ENCODE measurements around the gene MPRIP.

The MPRIP gene

DNA sequence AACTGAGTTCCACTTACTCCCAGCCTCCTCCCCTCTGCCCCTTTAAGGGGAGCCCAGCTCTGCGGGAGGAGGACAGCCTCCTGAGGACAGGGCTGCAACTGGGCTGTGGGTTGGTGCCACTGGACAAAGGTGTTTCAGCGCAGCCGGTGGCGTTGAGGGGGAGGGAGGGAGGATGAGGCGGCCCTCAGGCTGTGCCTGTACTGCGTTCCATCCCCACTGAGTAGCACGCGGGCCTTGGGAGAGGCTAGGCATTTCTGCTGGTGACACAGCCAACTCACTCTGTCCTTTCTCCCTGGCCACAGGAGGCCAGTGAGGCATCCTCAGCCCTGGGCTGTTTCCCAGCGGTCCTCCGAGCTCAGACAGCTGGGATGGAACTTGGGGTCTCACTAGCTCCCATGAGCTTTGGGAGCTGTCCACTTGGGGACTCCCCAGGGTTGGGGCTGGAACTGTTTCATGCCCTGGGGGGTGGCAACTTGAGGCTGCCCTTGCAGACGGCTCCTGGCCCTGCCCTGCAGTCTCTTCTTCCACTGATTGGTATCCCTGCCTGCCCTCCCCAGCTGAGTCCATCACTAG lies 70.5 kb downstream of the MPRIP start:
- no peaks in the 10 kb centered on the region for H3K36me3 ChIP-seq (ENCODE audit: control insufficient read depth, insufficient read depth, low read length)
- TF ChIP-seq, protein P1, sequence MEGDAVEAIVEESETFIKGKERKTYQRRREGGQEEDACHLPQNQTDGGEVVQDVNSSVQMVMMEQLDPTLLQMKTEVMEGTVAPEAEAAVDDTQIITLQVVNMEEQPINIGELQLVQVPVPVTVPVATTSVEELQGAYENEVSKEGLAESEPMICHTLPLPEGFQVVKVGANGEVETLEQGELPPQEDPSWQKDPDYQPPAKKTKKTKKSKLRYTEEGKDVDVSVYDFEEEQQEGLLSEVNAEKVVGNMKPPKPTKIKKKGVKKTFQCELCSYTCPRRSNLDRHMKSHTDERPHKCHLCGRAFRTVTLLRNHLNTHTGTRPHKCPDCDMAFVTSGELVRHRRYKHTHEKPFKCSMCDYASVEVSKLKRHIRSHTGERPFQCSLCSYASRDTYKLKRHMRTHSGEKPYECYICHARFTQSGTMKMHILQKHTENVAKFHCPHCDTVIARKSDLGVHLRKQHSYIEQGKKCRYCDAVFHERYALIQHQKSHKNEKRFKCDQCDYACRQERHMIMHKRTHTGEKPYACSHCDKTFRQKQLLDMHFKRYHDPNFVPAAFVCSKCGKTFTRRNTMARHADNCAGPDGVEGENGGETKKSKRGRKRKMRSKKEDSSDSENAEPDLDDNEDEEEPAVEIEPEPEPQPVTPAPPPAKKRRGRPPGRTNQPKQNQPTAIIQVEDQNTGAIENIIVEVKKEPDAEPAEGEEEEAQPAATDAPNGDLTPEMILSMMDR (IDR thresholded peaks at IDR 0.05), result no peak
- H3K9me3 ChIP-seq (ENCODE audit: control insufficient read depth, low read length), result no peaks in the 10 kb centered on the region
- no peak overlapping the region for H2AFZ ChIP-seq
- H3K4me2 ChIP-seq (ENCODE audit: low read length), result no peak overlapping the region
- H3K4me3 ChIP-seq (ENCODE audit: low read depth, low read length), result no peak overlapping the region
- no peak overlapping the region for H3K9ac ChIP-seq
- H3K79me2 ChIP-seq, result peaks cover 79% of the 10 kb centered on the region
- H3K27ac ChIP-seq, result no peak overlapping the region
- peaks cover 14% of the 10 kb centered on the region for H3K4me1 ChIP-seq
- no peaks in the 10 kb centered on the region for H3K27me3 ChIP-seq (ENCODE audit: control insufficient read depth, insufficient read depth, low read length)

DNA sequence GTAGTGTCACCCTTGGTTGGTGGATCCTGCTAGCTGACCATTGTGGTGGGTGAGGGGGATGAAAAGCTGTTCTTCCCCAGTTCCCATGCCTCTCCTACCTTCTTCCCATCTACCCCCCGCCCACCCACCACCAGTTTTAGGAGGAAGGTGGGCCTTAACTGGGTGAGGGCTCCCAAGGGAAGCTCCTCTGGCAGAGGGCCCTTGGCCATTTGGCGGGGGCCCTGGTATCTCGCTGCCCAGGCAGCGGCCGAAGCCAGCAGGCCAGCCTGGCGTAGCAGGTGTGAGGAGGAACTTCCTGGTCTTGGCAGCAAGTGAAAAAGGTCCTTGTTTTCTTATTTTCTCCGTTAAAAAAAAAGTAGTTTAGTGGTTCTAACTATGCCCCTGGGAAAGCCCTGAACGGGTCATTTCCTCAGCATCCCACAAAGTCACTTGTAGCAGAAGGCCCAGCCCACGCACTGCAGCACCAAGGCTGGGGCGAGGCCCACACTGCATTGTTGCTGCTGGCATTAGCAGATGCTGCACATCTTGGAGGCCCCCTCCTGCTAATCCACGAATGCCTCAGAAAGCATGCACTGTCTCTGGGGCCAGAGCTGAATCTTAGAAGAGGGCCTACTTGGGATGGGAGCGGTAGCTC lies 72.5 kb downstream of the MPRIP start:
- Histone ChIP-seq H3K9me3 (ENCODE audit: control insufficient read depth, low read length) (no peaks in the 10 kb centered on the region), H3K36me3 (ENCODE audit: control insufficient read depth, insufficient read depth, low read length) (no peaks in the 10 kb centered on the region), H3K79me2 (peaks cover 83% of the 10 kb centered on the region), H3K4me3 (ENCODE audit: low read depth, low read length) (no peak overlapping the region), H2AFZ (no peak overlapping the region), H3K4me2 (ENCODE audit: low read length) (no peak overlapping the region), H3K9ac (no peak overlapping the region), H3K4me1 (peaks cover 21% of the 10 kb centered on the region), H3K27ac (no peak overlapping the region), H3K27me3 (ENCODE audit: control insufficient read depth, insufficient read depth, low read length) (no peaks in the 10 kb centered on the region)
- TF ChIP-seq, protein P1 (IDR thresholded peaks at IDR 0.05), result no peak

DNA sequence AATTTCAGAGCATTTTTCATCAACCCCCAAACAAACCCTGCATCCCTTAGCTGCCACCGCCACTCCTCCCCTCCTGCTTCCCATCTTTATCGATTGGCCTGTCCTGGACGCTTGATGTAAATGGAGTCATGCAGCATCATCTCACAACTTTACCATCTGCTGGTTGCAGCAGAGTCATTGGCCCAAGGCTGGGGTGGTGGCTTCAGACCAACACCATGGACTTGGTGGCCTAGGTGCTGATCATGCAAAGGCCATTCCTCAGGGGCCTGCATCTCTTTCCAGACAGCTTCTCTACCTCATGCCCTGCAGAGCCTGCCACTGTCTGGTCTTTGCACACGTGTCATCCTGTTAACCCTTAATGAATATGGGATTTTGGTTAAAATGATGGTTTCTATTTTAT lies 73.4 kb downstream of the MPRIP start:
- peaks cover 17% of the 10 kb centered on the region for H3K4me1 ChIP-seq
- H3K9ac ChIP-seq, result no peak overlapping the region

DNA sequence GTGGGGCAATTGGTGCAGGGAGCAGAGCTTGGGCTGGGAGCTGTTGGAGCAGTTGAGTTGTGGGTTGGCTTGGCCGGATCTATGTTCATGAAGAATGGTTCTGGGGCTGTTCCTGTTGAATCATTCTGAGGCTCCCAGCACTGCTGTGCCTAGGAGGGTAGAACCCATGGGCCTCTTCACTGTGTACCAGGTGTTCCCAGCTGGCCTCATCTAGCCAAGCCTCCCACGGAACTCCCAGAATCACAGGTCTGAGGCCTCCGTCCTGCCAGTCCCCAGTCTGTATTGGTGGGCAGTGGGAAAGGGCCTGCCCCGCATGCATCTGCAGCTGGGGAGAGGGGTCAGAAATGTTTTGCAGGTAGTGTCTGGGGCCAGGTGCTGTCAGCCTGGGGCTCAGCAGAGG lies 74.1 kb downstream of the MPRIP start:
- no peaks in the 10 kb centered on the region for H3K36me3 ChIP-seq (ENCODE audit: control insufficient read depth, insufficient read depth, low read length)
- TF ChIP-seq, protein P1 (IDR thresholded peaks at IDR 0.05), result no peak
- H3K4me2 ChIP-seq (ENCODE audit: low read length), result no peak overlapping the region
- no peak overlapping the region for H2AFZ ChIP-seq
- H3K27ac ChIP-seq, result no peak overlapping the region
- H3K9ac ChIP-seq, result no peak overlapping the region
- H3K4me1 ChIP-seq, result peaks cover 17% of the 10 kb centered on the region
- H3K79me2 ChIP-seq, result peaks cover 75% of the 10 kb centered on the region
- no peak overlapping the region for H3K4me3 ChIP-seq (ENCODE audit: low read depth, low read length)
- H3K9me3 ChIP-seq (ENCODE audit: control insufficient read depth, low read length), result no peaks in the 10 kb centered on the region
- no peaks in the 10 kb centered on the region for H3K27me3 ChIP-seq (ENCODE audit: control insufficient read depth, insufficient read depth, low read length)

More for the DNA sequence above, 73.4 kb downstream of the MPRIP start:
- Histone ChIP-seq H3K27ac (no peak overlapping the region), H3K79me2 (peaks cover 78% of the 10 kb centered on the region), H2AFZ (no peak overlapping the region), H3K4me2 (ENCODE audit: low read length) (no peak overlapping the region), H3K4me3 (ENCODE audit: low read depth, low read length) (no peak overlapping the region), H3K36me3 (ENCODE audit: control insufficient read depth, insufficient read depth, low read length) (no peaks in the 10 kb centered on the region), H3K27me3 (ENCODE audit: control insufficient read depth, insufficient read depth, low read length) (no peaks in the 10 kb centered on the region), H3K9me3 (ENCODE audit: control insufficient read depth, low read length) (no peaks in the 10 kb centered on the region)
- TF ChIP-seq, protein P1 (IDR thresholded peaks at IDR 0.05), result no peak

DNA sequence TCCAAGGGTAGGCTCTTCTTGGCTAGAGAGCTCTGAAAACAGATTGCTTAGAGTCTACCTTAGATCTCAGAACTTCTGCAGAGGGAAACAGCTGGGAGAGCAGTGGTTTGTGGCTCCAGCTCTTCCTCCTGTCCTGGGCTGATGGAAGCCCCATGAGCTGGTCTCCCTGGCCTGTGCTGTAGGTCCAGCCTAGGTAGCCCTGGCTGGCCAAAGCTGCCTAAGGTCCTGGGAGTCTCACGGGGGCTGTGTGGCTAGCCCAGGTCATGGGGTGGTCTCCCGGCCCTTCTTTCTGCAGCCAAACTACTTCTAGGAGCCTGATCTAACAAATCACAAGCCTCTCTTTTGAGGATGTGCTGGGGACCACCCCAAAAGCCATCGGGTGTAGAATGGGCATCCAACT lies 75.7 kb downstream of the MPRIP start:
- Histone ChIP-seq H3K4me3 (ENCODE audit: low read depth, low read length) (no peak overlapping the region), H3K27me3 (ENCODE audit: control insufficient read depth, insufficient read depth, low read length) (no peaks in the 10 kb centered on the region), H3K27ac (no peak overlapping the region), H2AFZ (no peak overlapping the region), H3K36me3 (ENCODE audit: control insufficient read depth, insufficient read depth, low read length) (no peaks in the 10 kb centered on the region), H3K9ac (no peak overlapping the region), H3K79me2 (peaks cover 65% of the 10 kb centered on the region), H3K9me3 (ENCODE audit: control insufficient read depth, low read length) (no peaks in the 10 kb centered on the region), H3K4me2 (ENCODE audit: low read length) (no peak overlapping the region), H3K4me1 (peaks cover 17% of the 10 kb centered on the region)
- TF ChIP-seq, protein P1 (IDR thresholded peaks at IDR 0.05), result no peak
